GM15510 (cell line): Measurements from ENCODE around the gene SLC4A3.

Experiments used
- POLR2A ChIP-seq: IDR thresholded peaks from 3 replicates; pipeline ENCODE4 v1.6.1; 2011; ENCODE audit warnings: borderline replicate concordance; ENCODE audit not compliant: insufficient read length; ENCODE audit errors: extremely low read depth

The SLC4A3 gene

DNA sequence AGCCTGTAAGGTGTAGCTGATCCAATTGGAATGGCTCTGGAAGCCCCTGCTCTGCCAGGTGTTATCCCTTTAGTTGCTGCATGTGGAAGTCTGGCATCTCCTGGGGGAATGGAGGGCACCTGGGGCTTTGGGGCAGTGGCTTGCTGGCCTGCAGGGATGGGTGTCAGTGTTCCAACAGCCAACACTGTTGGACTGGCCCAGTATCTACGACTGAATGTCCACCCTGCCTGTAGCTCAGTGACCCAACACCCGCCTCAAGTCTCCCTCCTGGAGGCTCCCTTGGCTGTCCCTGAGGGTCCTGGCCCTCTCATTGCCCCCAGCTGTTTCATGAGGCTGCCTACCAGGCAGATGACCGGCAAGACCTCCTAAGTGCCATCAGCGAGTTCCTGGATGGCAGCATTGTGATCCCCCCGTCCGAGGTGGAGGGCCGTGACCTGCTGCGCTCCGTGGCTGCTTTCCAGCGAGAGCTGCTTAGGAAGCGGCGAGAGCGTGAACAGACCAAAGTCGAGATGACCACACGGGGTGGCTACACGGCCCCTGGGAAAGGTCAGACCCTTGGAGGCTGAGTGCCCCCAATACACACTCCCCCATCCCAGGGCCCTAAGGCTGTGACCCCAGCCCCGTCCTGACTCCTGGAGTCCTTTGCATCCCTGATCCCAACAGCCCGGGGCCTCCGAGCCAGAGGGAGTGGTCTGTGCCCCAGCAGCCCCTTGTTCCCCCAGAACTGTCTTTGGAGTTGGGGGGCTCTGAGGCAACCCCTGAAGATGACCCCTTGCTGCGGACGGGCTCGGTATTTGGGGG is 7.7 kb downstream of the SLC4A3 start:
- TF ChIP-seq POLR2A: no peak

DNA sequence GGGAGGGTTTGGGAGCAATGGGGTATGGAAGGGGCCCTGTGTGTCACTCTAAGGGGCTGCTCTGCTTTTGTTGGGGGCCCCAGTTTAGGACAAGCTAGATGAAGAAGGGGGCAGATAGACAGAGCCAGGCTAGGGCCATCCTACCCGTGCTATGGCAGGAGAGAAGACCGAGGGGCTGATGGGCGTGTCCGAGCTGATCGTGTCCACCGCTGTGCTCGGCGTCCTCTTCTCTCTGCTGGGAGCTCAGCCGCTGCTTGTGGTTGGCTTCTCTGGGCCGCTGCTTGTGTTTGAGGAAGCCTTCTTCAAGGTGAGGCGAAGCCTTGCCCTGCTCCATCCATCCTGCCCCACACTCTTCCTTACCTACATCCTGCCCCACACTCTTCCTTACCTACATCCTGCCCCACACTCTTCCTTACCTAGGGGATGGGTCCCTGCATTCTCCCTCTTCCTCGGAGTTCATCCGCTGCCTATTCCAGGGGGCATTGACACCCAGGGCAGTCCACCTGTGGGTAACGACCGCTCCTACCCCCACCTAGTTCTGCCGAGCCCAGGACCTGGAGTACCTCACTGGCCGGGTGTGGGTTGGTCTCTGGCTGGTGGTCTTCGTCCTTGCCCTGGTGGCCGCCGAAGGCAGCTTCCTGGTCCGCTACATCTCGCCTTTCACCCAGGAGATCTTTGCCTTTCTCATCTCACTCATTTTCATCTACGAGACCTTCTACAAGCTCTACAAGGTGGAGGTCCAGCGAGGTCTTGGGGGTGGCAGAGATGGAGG is 8.9 kb downstream of the SLC4A3 start:
- TF ChIP-seq POLR2A: no peak

DNA sequence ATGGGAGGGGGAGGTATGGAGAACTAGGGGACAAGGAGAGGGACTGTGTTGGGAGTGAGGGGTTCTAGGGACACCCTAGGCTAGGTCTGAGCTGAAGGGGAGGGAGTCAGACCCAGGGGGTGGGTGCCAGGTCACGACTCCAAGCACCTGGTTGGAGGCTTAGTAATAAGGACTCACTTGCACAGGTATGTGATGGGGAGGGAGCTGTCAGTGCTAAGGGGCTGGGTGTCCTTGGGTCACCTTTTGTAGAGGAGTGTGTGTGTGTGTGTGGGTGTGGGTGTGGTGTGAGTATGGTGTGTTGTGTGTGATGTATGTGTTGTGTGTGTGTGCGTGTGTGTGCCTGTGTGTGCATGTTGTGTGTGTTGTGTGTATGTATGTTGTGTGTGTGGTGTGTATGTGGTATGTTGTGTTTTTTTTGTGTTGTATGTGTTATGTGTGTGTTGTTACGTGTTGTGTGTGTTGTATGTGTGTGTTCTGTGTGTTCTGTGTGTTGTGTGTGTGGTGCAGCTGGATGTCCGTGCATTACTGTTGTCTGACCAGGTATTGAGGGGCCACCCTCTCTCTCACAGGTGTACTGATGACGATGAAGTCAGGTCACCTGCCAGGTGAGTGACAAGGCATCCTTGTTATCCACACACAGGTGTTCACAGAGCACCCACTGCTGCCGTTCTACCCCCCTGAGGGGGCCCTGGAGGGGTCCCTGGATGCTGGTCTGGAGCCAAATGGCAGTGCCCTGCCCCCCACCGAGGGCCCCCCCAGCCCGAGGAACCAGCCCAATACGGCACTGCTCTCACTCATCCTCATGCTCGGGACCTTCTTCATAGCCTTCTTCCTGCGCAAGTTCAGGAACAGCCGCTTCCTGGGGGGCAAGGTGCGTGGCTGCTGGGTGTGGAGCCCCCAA is 9.8 kb downstream of the SLC4A3 start:
- no peak for TF ChIP-seq POLR2A

DNA sequence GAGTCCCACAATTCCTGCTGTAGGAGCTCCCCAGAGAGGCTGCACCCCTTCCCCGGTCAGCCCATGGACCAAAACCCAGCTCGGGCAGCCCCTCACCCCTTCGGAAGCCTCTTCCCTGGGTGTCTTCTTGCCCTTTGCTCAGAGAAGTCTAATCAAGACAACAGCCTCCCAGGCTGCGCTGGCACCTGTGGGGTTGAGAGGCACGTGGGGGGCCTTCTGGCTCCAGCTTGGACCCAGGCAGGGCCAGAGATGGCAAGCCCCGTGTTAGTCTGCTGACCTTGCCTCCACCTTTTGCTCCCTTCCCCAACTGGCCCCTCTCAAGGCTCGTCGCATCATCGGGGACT is 10.4 kb downstream of the SLC4A3 start:
- TF ChIP-seq POLR2A: no peak

DNA sequence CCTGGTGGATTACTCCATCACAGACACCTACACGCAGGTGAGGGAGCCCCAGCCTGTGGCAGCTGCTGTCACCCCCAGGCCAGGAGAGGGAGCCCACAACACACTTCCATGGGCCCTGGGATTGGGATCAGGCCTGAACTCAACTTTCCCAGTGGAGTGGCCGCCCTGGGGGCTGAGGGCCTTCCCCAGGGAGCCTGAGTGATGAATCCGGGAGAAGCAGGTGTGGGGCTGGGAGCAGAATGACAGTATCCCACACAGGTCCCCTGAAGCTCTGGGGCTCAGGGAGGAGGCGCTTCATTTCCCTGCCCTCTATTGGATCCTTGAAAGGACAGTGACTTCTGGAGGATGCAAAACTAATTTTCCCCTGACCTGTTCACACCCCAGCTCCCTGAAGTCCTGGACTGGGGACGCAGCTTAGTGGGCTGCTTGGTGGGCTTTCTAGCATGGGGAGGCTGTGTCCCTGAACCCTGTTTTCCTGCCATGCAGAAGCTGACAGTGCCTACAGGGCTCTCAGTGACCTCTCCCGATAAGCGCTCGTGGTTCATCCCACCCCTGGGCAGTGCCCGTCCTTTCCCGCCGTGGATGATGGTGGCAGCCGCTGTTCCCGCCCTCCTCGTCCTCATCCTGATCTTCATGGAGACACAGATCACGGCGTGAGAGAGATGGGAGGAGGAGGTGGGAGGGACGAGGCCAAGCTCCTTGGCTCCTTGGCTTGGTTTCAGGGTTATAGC is 11.0 kb downstream of the SLC4A3 start:
- no peak for TF ChIP-seq POLR2A

DNA sequence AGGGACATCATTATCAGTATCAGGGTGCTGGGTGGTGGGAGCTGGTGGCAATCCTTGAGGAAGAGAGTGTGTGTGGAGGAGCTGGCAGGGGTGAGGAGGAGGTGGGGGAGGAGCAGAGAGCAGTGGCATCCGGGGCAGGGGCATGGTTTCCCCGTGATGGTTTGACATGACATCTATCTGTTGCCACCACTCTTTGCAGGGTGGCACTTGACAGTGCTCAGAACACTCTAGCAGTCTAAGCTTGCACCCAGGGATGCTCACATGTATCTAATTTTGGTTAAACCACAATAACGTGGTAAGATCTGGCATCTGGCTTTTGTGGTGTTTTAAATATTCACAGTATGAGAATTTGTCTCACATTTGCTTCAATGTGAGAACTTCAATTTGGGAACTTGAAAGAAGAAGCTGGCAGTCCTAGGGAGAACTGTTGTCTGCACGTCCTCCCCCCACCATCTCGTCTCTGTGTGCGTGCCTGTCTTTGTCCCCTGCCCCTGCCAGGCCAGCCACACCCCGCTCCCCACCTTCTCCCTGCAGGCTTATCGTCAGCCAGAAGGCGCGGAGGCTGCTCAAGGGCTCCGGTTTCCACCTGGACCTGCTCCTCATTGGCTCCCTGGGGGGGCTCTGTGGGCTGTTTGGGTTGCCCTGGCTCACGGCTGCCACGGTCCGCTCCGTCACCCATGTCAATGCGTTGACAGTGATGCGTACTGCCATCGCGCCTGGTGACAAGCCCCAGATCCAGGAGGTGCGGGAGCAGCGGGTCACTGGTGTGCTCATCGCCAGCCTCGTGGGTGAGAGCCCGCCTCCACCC is 11.7 kb downstream of the SLC4A3 start:
- no peak for TF ChIP-seq POLR2A

DNA sequence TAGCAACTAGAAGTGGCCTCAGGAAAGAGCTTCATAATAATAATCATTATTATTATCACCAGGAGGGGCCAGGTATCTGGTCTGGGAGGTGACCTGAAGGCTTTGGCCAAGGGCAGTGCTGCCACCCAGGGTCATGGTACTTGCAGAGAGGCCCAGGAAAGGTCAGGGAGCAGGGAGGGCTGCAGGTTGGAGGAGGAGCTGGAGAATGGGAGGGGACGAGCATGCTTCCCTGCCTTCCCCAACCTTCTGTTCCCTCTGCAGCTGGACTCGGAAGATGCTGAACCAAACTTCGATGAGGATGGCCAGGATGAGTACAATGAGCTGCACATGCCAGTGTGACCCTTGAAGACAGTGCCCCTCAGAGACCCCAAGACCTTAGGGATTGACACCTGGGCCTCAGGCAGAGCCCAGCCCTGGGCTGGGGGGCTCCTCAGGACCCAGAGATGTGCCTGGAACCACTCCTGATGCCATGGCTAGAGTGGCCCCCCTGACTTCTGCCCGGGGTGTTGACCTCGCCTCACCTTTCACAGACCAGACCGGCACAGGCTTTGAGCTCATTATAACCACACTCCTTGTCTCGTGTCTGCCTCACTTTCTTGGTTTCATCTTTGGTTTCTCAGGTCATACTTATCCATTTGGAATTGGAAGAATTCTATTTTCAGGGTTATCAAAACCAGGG is 14.1 kb downstream of the SLC4A3 start:
- no peak for TF ChIP-seq POLR2A

DNA sequence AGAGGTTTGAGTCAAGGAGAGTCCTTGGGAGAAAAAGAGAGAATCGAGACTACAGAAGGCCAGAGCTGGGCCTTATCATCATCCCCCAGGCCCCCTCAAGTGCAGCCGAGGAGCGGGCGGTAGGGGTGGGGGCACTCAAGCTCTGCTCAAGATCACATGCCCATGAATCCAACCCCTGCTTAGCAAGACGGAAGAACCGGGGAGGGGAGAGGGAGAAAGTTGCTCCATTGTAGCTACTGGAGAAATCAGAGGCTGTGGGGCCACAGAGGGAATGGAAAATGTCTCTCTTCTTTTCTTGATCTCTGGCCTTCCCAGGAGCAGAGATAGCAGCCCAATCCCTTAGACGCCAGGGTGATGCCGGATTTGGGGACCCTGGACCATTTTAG is 14.6 kb downstream of the SLC4A3 start:
- TF ChIP-seq POLR2A: no peak

DNA sequence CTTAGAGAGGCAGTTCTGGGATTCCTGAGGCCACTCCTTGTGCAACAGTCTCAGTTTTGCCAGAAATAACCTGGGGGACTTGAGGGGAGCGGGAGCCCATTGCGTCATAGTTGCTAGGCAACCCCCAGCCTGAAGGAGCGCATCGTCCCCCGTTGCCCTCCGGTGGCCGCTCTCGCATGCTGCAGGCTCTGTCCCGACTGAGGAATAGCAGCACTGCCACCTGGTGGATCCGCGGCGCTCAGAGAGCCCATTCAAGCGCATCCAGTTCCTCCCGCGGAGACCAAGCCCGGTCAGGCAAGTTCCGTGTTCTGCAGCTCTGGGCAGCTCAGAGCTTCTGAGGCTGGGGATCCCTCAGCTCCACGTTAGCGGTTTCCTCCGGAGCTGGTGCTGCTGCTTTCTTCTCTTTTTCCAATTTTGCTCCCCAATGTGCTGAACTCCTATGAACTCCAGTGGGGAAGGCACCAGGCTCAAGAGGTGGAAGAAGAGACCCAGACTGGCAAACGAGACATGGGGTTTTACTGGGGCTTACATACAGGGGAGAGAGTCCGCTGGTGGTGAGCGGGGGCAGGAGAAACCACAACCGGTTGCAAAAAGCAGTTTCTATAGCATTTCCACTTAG is 15.1 kb downstream of the SLC4A3 start:
- TF ChIP-seq POLR2A: no peak

DNA sequence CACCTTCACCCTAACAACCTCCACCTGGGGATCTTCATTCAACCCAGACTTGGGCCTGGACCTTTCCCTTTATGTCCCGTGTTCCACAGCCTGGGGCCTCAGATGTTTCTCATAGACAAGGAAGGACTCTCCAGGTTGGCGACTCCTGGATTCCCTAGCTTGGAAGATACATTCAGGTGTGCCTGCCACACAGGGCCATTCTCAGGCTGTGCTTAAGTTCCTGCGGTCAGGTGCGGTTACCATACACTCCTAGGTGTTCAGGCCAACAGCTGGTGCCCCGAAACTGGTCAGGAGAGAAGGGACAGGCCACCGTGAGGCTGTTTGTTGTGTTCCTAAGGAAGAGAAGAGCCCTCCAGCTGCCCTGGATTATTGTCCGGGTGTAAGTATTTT is 15.6 kb downstream of the SLC4A3 start:
- TF ChIP-seq POLR2A: no peak

DNA sequence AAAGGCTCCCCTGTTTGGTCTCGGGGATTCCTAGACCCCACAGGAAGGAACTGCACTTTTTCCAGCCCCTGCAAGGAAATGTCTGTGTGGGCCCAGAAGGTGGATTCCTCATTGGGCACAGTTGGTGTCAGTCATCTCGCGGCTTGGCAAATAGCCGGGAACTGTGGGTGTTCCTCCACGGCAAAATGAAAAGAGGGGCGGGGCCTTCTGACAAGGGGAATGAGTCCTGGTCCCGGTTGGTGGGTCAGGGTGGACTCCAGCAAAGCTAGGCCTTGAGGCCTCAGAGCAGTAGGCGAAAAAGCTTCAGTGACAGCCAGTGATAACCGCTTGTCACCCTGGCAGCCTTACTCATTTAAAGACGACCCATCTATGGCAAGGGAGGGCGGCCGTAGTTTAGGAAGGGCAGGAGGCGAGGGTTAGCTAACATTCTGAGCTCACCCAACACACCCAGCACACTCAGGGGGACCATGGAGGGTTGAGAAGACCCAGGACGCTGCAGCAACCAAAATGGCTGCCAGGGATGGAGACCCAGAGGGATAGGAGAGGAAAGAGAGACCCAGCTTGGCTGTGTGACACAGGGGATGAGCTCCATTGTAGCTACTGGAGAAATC is 16.5 kb downstream of the SLC4A3 start:
- no peak for TF ChIP-seq POLR2A

DNA sequence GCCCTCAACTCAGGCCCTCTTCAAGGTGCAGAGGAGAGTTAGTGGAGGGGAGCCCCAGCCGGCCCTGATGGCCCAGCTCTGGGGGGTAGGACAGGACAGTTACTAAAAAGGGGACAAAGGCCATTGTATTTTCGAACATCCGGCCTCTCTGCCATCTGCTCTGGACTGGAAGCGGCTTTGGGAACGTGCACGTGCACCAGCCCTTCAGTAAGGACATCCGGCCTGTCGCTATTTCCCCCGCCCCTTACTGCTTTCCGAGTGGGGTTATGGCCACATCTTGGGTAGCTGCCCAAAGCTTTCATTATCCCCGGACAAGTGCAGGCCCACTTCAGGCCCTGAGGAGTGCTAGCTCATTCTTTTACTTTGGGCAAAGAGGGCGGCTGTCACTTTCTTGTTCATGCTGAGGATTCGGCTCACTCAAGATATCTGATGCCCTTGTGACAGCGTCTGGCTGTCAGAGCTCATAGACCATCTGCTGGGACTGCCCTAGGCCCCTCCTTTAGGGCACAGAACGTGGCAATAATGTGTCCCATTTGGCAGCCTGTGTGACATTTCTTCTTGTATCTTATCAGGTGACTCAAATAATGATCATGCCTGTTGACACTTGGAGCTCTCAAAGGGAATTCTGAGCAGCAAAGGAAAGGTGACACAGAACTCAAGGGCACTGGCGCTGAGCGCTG is 17.5 kb downstream of the SLC4A3 start:
- TF ChIP-seq POLR2A: no peak
